H1 (cell line): ENCODE data around the gene ANXA2R.

Experiments used
- BACH1 ChIP-seq: IDR thresholded peaks from 2 replicates; pipeline ENCODE4 v1.6.1; 2012; ENCODE audit warnings: low read length, improper control_type of control experiment
- BCL11A ChIP-seq, 2 experiments: IDR thresholded peaks; one replicate each; pipeline ENCODE4 v1.6.1; 2011; ENCODE audit warnings: low read depth in 2 of 2, low read length in 2 of 2, mild to moderate bottlenecking in 2 of 2
- CHD2 ChIP-seq: IDR thresholded peaks from 2 replicates; pipeline ENCODE4 v1.6.1; 2012; ENCODE audit warnings: low read length, improper control_type of control experiment
- EGR1 ChIP-seq: IDR thresholded peaks from 2 replicates; pipeline ENCODE4 v1.6.1; 2011; ENCODE audit warnings: low read depth, low read length, borderline replicate concordance
- EP300 ChIP-seq, 2 experiments: IDR thresholded peaks; 1 replicate in 1 of 2; 2 replicates in 1 of 2; pipeline ENCODE4 v1.6.1; 2011 to 2012; ENCODE audit warnings: low read depth in 2 of 2, low read length in 2 of 2, mild to moderate bottlenecking in 2 of 2, borderline replicate concordance in 1 of 2, inconsistent platforms in 1 of 2, moderate library complexity in 1 of 2
- POLR2AphosphoS5 ChIP-seq: IDR thresholded peaks from 2 replicates; pipeline ENCODE4 v1.6.1; 2011; ENCODE audit warnings: low read depth, low read length
- RBBP5 ChIP-seq: IDR thresholded peaks from 2 replicates; pipeline ENCODE4 v1.7.1; 2012; ENCODE audit warnings: low read depth, mild to moderate bottlenecking, inconsistent platforms, low read length, moderate library complexity, borderline replicate concordance
- TAF1 ChIP-seq: IDR thresholded peaks from 2 replicates; pipeline ENCODE4 v1.6.1; 2011; ENCODE audit warnings: mild to moderate bottlenecking, low read depth, low read length
- USF2 ChIP-seq: IDR thresholded peaks from 2 replicates; pipeline ENCODE4 v1.6.1; 2011; ENCODE audit warnings: low read length, improper control_type of control experiment
- YY1 ChIP-seq: IDR thresholded peaks from 2 replicates; pipeline ENCODE4 v1.6.1; 2011; ENCODE audit warnings: low read depth, mild to moderate bottlenecking, low read length
- TF ChIP-seq, protein P1 (sequence below), 3 experiments: IDR thresholded peaks; 1 replicate in 2 of 3; 2 replicates in 1 of 3; pipeline versions ENCODE4 v1.5.1 to v1.6.1; 2011; ENCODE audit warnings: low read length in 3 of 3, mild to moderate bottlenecking in 3 of 3, inconsistent platforms in 2 of 3, low read depth in 1 of 3, moderate library complexity in 1 of 3; ENCODE audit not compliant: insufficient read depth in 1 of 3; ENCODE audit errors: control extremely low read depth in 1 of 3

GRCh38 chr5:43061352-43062075 lies 21.4 kb upstream of the ANXA2R start:
- no peak for TF ChIP-seq TAF1
- TF ChIP-seq, protein P1, sequence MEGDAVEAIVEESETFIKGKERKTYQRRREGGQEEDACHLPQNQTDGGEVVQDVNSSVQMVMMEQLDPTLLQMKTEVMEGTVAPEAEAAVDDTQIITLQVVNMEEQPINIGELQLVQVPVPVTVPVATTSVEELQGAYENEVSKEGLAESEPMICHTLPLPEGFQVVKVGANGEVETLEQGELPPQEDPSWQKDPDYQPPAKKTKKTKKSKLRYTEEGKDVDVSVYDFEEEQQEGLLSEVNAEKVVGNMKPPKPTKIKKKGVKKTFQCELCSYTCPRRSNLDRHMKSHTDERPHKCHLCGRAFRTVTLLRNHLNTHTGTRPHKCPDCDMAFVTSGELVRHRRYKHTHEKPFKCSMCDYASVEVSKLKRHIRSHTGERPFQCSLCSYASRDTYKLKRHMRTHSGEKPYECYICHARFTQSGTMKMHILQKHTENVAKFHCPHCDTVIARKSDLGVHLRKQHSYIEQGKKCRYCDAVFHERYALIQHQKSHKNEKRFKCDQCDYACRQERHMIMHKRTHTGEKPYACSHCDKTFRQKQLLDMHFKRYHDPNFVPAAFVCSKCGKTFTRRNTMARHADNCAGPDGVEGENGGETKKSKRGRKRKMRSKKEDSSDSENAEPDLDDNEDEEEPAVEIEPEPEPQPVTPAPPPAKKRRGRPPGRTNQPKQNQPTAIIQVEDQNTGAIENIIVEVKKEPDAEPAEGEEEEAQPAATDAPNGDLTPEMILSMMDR (IDR thresholded peaks at IDR 0.05; ENCODE audit: control extremely low read depth in 1 of 3, insufficient read depth in 1 of 3, low read depth in 1 of 3, low read length in 3 of 3), result no peak
- no peak for TF ChIP-seq RBBP5
- TF ChIP-seq EP300 (IDR thresholded peaks at IDR 0.05; ENCODE audit: borderline replicate concordance in 1 of 2, low read depth in 2 of 2, low read length in 2 of 2), result no peak
- no peak for TF ChIP-seq BACH1
- no peak for TF ChIP-seq USF2
- no peak for TF ChIP-seq EGR1
- TF ChIP-seq CHD2, result no peak
- TF ChIP-seq POLR2AphosphoS5, result no peak
- TF ChIP-seq YY1, result no peak
- TF ChIP-seq BCL11A (IDR thresholded peaks at IDR 0.05; ENCODE audit: low read depth in 2 of 2, low read length in 2 of 2), result no peak
